Astrocyte (in vitro differentiated cells and primary cell): Measurements from ENCODE around the gene HNMT.

Source experiments
- CTCF ChIP-seq: IDR thresholded peaks from 2 replicates; pipeline ENCODE4 v1.5.1; 2011; ENCODE audit warnings: low read depth, mild to moderate bottlenecking, inconsistent platforms, low read length, moderate library complexity; ENCODE audit not compliant: insufficient read depth
- EZH2 ChIP-seq: IDR thresholded peaks from 2 replicates; pipeline ENCODE4 v1.6.1; 2012; ENCODE audit warnings: mild to moderate bottlenecking, low read length, inconsistent platforms; ENCODE audit not compliant: insufficient read depth

- TF ChIP-seq CTCF (no peak), EZH2 (no peak)
Measured at GRCh38 chr2:138032334-138032733, 68.1 kb downstream of the HNMT start.
